Hepatocyte (in vitro differentiated cells): ENCODE measurements around the gene ANO2. TPM values are rescaled to one million over a fixed set of nuclear protein-coding genes. Genes with fewer than 3 reads are reported as not detected.

Experiments
- DNase-seq: peaks from one replicate; pipeline ENCODE4 v3.0.0-alpha.2; 2016; ENCODE audit warnings: low spot score
- H2AFZ ChIP-seq: fragments of 200-600 bp; sonication (generic); 2 replicates; pipeline ENCODE4 v1.6.0; 2016; ENCODE audit warnings: antibody characterized with exemption, mild to moderate bottlenecking
- H3K27ac ChIP-seq: fragments of 200-600 bp; sonication (generic); 2 replicates; pipeline ENCODE4 v1.5.1; 2016; ENCODE audit warnings: mild to moderate bottlenecking
- H3K27me3 ChIP-seq: fragments of 200-600 bp; sonication (generic); 2 replicates; pipeline ENCODE4 v1.6.1; 2016
- H3K36me3 ChIP-seq: fragments of 200-600 bp; sonication (generic); replicated peaks from 2 replicates; pipeline ENCODE4 v1.5.1; 2016; ENCODE audit warnings: low read depth; ENCODE audit not compliant: insufficient read depth
- H3K4me1 ChIP-seq: fragments of 200-600 bp; sonication (generic); 2 replicates; pipeline ENCODE4 v1.5.1; 2016; ENCODE audit warnings: mild to moderate bottlenecking, moderate library complexity; ENCODE audit not compliant: insufficient read depth
- H3K4me2 ChIP-seq: fragments of 200-600 bp; sonication (generic); 2 replicates; pipeline ENCODE4 v1.6.0; 2016
- H3K4me3 ChIP-seq: fragments of 200-600 bp; sonication (generic); 2 replicates; pipeline ENCODE4 v1.5.1; 2016; ENCODE audit warnings: mild to moderate bottlenecking
- H3K79me2 ChIP-seq: fragments of 200-600 bp; sonication (generic); 2 replicates; pipeline ENCODE4 v1.6.0; 2017; ENCODE audit warnings: mild to moderate bottlenecking
- H3K9me2 ChIP-seq: fragments of 200-600 bp; sonication (generic); replicated peaks from 2 replicates; pipeline ENCODE4 v1.6.0; 2017; ENCODE audit warnings: mild to moderate bottlenecking; ENCODE audit not compliant: insufficient read depth
- H3K9me3 ChIP-seq: fragments of 200-600 bp; sonication (generic); 2 replicates; pipeline ENCODE4 v1.5.1; 2016; ENCODE audit warnings: low read depth, mild to moderate bottlenecking
- H4K20me1 ChIP-seq: fragments of 200-600 bp; sonication (generic); 2 replicates; pipeline ENCODE4 v1.6.0; 2016; ENCODE audit warnings: mild to moderate bottlenecking; ENCODE audit not compliant: insufficient read depth, poor library complexity, severe bottlenecking
- CTCF ChIP-seq: fragments of 200-600 bp; sonication (generic); IDR thresholded peaks from 2 replicates; pipeline ENCODE4 v1.5.1; 2016; ENCODE audit warnings: antibody characterized with exemption, mild to moderate bottlenecking; ENCODE audit not compliant: poor library complexity
- EZH2 ChIP-seq: fragments of 200-600 bp; sonication (generic); IDR thresholded peaks from 2 replicates; pipeline ENCODE4 v1.6.1; 2016; ENCODE audit warnings: antibody characterized with exemption, mild to moderate bottlenecking, borderline replicate concordance
- EZH2phosphoT487 ChIP-seq: fragments of 200-600 bp; sonication (generic); IDR thresholded peaks from one replicate; pipeline ENCODE4 v1.6.1; 2018; ENCODE audit warnings: antibody characterized with exemption, mild to moderate bottlenecking, low read depth, moderate library complexity; ENCODE audit not compliant: unreplicated experiment, severe bottlenecking
- WGBS: methylation state at CpG from one replicate; pipeline ENCODE4 v1.1.6; 2016; ENCODE audit warnings: low lambda C conversion rate; ENCODE audit errors: missing lambda C conversion rate; 5-methylcytosine and 5-hydroxymethylcytosine counted together
- polyA plus RNA-seq: library from polyadenylated mRNA; unstranded; fragments of >200 nt; fragmentation: Nextera tagmentation; extraction: Ambion mirVana; gene quantifications from 2 replicates; pipeline ENCODE4 v1.2.1, GENCODE V29; 2016
- total RNA-seq: library from RNA; depleted of rRNA; stranded (reverse); fragments of >200 nt; gene quantifications from 2 replicates; pipeline ENCODE4 v1.2.3, GENCODE V29; 2014

ANO2 gene
- total and polyA plus RNA-seq, 2 experiments from 2014 or later = 1.0 to 1.9 TPM

GRCh38 chr12:5630726-5631125 is 314.3 kb downstream of the ANO2 start:
- Histone ChIP-seq H3K79me2 (no peaks in the 10 kb centered on the region), H3K36me3 (no peaks in the 10 kb centered on the region), H3K4me1 (peaks cover 7% of the 10 kb centered on the region), H2AFZ (no peak overlapping the region), H3K4me2 (no peak overlapping the region), H3K27ac (no peak overlapping the region), H3K9me3 (no peaks in the 10 kb centered on the region), H3K9me2 (no peaks in the 10 kb centered on the region), H4K20me1 (no peaks in the 10 kb centered on the region), H3K27me3 (no peaks in the 10 kb centered on the region), H3K4me3 (no peak overlapping the region)
- 97% methylated on average over 4 of the region's 4 CpGs for WGBS
- no peak for TF ChIP-seq EZH2phosphoT487
- no peak for TF ChIP-seq CTCF
- no peak for TF ChIP-seq EZH2
- no peak for DNase-seq

- H3K27ac ChIP-seq = no peak overlapping the region
These were observed 316.6 kb downstream of the ANO2 start for GRCh38 chr12:5628501-5628900.

DNA sequence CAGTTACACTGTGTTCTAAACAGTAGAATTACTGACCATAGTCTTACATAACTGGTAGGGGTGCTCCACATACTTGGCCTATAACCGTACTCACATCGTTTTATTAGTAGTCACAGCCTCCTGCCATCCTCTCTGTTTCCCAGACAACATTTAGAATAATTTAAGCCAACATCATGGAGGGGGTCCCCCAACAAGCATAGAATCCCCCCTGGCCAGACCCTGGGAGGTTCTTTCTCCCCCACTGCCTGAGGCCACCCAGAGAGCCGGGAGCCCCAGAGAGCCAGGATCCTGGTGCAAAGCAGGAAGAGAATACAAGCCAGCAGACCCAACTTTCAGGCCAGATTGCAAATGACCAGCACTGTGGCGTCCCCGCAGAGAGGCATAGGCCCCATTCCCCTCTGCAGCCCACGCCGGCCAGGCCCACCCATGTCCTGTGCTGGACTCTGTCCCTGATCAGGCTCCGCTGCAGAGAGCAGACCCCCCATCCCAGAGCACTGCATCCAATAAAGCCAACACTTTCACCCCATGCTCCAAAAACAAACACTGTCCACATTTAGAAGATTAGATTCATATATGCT is 317.9 kb downstream of the ANO2 start:
- Histone ChIP-seq H3K36me3 (no peaks in the 10 kb centered on the region), H3K79me2 (no peaks in the 10 kb centered on the region), H2AFZ (no peak overlapping the region), H3K9me2 (no peaks in the 10 kb centered on the region), H3K4me2 (no peak overlapping the region), H3K4me3 (no peak overlapping the region), H4K20me1 (no peaks in the 10 kb centered on the region), H3K9me3 (no peaks in the 10 kb centered on the region), H3K4me1 (no peaks in the 10 kb centered on the region), H3K27me3 (no peaks in the 10 kb centered on the region), H3K27ac (no peak overlapping the region)
- TF ChIP-seq CTCF (no peak), EZH2 (no peak), EZH2phosphoT487 (no peak)
- 90% methylated on average over 8 of the region's 8 CpGs for WGBS
- no peak for DNase-seq

More at GRCh38 chr12:5628501-5628900, 316.6 kb downstream of the ANO2 start:
- Histone ChIP-seq H3K9me3 (no peaks in the 10 kb centered on the region), H3K79me2 (no peaks in the 10 kb centered on the region), H3K4me3 (no peak overlapping the region), H3K9me2 (no peaks in the 10 kb centered on the region), H3K4me1 (peaks cover under 1% of the 10 kb centered on the region), H2AFZ (no peak overlapping the region), H4K20me1 (no peaks in the 10 kb centered on the region), H3K27me3 (no peaks in the 10 kb centered on the region), H3K4me2 (no peak overlapping the region), H3K36me3 (no peaks in the 10 kb centered on the region)
- 99% methylated on average over 8 of the region's 8 CpGs for WGBS
- TF ChIP-seq EZH2 = no peak
- no peak for DNase-seq

DNA sequence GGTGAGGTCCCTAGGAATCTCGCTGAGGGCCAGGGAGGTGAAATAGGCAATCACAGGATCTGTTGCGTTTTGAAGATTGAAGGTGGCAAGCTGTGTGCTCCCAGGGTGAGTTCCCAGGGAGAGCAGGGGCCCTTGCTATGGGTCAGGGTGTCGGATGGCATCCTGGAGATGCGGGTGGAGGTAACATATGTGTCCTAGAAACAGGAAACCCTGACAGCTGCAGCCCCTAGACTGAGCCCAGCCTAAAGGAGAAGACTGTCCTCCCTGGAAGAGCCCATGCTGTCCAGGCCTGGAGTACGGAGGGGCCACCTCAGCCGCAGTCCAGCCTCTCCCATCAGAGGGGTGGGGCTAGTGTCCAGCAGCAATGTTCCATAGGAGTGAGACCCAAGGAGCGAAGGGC is 318.9 kb downstream of the ANO2 start:
- no peaks in the 10 kb centered on the region for H3K9me3 ChIP-seq
- H3K36me3 ChIP-seq = no peaks in the 10 kb centered on the region
- H3K4me2 ChIP-seq = no peak overlapping the region
- H4K20me1 ChIP-seq = no peaks in the 10 kb centered on the region
- no peaks in the 10 kb centered on the region for H3K4me1 ChIP-seq
- H3K79me2 ChIP-seq = no peaks in the 10 kb centered on the region
- no peaks in the 10 kb centered on the region for H3K27me3 ChIP-seq
- no peak for DNase-seq
- H3K9me2 ChIP-seq = no peaks in the 10 kb centered on the region
- no peak overlapping the region for H2AFZ ChIP-seq
- H3K27ac ChIP-seq = no peak overlapping the region
- WGBS = 93% methylated on average over 7 of the region's 7 CpGs
- TF ChIP-seq EZH2 (no peak), CTCF (no peak), EZH2phosphoT487 (no peak)
- H3K4me3 ChIP-seq = no peak overlapping the region
